Hippocampal formation (tissue), 2 donors: ENCODE data around the gene FBXO38.

Experiments used
- DNase-seq, 2 donors: peaks; one replicate each; lab custom pipeline; 2025; lab: John Stamatoyannopoulos, UW

Gene FBXO38

GRCh38 chr5:148386041-148386440, 2.3 kb downstream of the FBXO38 start:
- DNase-seq = no peak

GRCh38 chr5:148387325-148387724, 3.6 kb downstream of the FBXO38 start:
- DNase-seq = no peak

GRCh38 chr5:148388696-148389095, 4.9 kb downstream of the FBXO38 start:
- no peak for DNase-seq

GRCh38 chr5:148390914-148391313, 7.2 kb downstream of the FBXO38 start:
- DNase-seq = no peak

- no peak for DNase-seq
Measured at GRCh38 chr5:148391422-148391821, 7.7 kb downstream of the FBXO38 start.

GRCh38 chr5:148393390-148393741, 9.6 kb downstream of the FBXO38 start:
- no peak for DNase-seq

GRCh38 chr5:148394587-148395019, 10.8 kb downstream of the FBXO38 start:
- DNase-seq = no peak

- no peak for DNase-seq
Measured at GRCh38 chr5:148395031-148395430, 11.3 kb downstream of the FBXO38 start.

- DNase-seq = no peak
Measured at GRCh38 chr5:148397968-148398595, 14.3 kb downstream of the FBXO38 start.

- no peak for DNase-seq
Measured at GRCh38 chr5:148398698-148399121, 15.0 kb downstream of the FBXO38 start.

GRCh38 chr5:148401604-148402003, 17.8 kb downstream of the FBXO38 start:
- DNase-seq = no peak

GRCh38 chr5:148403344-148403743, 19.6 kb downstream of the FBXO38 start:
- no peak for DNase-seq

GRCh38 chr5:148406406-148406805, 22.6 kb downstream of the FBXO38 start:
- no peak for DNase-seq

- DNase-seq = no peak
Measured at GRCh38 chr5:148408092-148408491, 24.3 kb downstream of the FBXO38 start.

- no peak for DNase-seq
Measured at GRCh38 chr5:148412124-148412523, 28.4 kb downstream of the FBXO38 start.

- no peak for DNase-seq
Measured at GRCh38 chr5:148414833-148415232, 31.1 kb downstream of the FBXO38 start.

GRCh38 chr5:148416416-148416815, 32.7 kb downstream of the FBXO38 start:
- no peak for DNase-seq

GRCh38 chr5:148416921-148417320, 33.2 kb downstream of the FBXO38 start:
- DNase-seq = no peak

- DNase-seq = no peak
Measured at GRCh38 chr5:148418511-148418910, 34.8 kb downstream of the FBXO38 start.

- no peak for DNase-seq
Measured at GRCh38 chr5:148421661-148422060, 37.9 kb downstream of the FBXO38 start.

GRCh38 chr5:148425808-148426207, 42.0 kb downstream of the FBXO38 start:
- DNase-seq = no peak

- DNase-seq = no peak
Measured at GRCh38 chr5:148426514-148426913, 42.8 kb downstream of the FBXO38 start.

GRCh38 chr5:148427370-148428042, 43.7 kb downstream of the FBXO38 start:
- no peak for DNase-seq

GRCh38 chr5:148428848-148429247, 45.1 kb downstream of the FBXO38 start:
- no peak for DNase-seq
